MV-4-11 (cell line): ENCODE results near the gene EXOC1.

Experiments
- DNase-seq: peaks from one replicate; lab custom pipeline; 2025; lab: John Stamatoyannopoulos, UW

Gene EXOC1

DNA sequence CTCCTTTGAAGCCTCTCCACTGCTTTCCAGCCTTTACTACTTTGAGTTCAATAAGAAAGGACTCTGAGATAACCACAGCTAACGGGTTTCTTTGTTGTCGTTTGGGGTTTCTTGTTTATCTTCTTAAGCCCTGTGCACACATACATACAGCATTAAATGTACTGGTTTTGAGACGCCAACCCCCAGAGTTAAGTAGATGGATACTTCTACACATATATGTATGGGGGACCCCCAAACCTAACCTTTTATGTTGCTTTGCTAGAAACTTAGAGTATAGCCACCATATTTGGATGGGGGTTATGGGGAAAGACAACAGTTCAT lies 96.0 kb downstream of the EXOC1 start:
- DNase-seq = no peak

DNA sequence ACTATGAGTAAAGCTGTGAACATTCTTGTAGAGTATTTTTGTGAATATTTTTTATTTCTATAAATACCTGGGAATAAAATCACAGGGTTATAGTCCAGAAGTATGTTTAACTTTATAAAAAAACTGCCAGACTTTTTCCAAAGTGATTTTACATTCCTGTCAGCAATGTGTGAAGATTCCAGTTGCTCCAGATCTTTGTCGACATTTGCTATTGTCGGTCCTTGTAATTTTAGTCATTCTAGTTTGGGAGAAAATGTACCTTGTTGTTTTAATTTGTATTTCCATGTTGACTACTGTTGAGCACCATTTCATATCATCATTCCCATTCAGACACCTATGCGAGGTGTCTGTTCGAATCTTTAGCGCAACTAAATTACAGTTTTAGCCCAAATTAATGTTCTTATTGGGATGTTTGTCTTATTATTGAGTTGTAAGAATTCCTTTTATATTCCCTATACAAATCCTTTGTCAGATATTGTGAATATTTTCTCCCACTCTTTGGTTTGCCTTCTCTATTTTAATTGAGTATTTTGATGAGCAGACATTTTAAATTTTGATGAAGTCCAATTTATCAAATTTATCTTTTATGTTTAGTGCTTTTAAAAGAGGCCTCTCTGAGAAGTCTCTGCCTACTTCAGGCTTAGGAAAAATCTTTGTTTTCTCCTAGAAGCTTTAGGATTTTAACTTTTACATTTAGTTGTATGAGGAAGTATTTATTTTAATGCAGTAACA lies 97.9 kb downstream of the EXOC1 start:
- DNase-seq = no peak
